Tibial artery (tissue), 4 donors: ENCODE measurements around the gene LDLR.
"Not testable (repeated sequence)": the region's sequence is repeated elsewhere in the genome, so short reads cannot be mapped to it uniquely, and the experiment has no call there.

Source experiments
- DNase-seq, 2 donors: peaks; one replicate each; pipeline ENCODE4 v3.0.0-alpha.2; 2019
- H3K27ac ChIP-seq, 2 donors: fragments of 200-600 bp; sonication (generic) in 1 of 2; 1 replicate in 1 of 2; 2 replicates in 1 of 2; pipeline ENCODE4 v1.5.1; 2018 to 2019; ENCODE audit warnings: mild to moderate bottlenecking in 1 of 2
- H3K27me3 ChIP-seq, 2 donors: fragments of 200-600 bp; sonication (generic) in 1 of 2; one replicate each; pipeline versions ENCODE4 v1.5.1 to v1.6.0; 2016 to 2019
- H3K36me3 ChIP-seq, 3 donors: fragments of 200-600 bp; sonication (generic) in 2 of 3; one replicate each; pipeline ENCODE4 v1.5.1; 2016 to 2019; ENCODE audit warnings: mild to moderate bottlenecking in 2 of 3
- H3K4me1 ChIP-seq, 4 donors: fragments of 200-600 bp; sonication (generic) in 2 of 4; 1 replicate in 3 of 4; 2 replicates in 1 of 4; pipeline ENCODE4 v1.5.1; 2016 to 2019
- H3K4me3 ChIP-seq, 2 donors: fragments of 200-600 bp; sonication (generic) in 1 of 2; 1 replicate in 1 of 2; 2 replicates in 1 of 2; pipeline ENCODE4 v1.5.1; 2018 to 2019; ENCODE audit warnings: mild to moderate bottlenecking in 2 of 2
- H3K9me3 ChIP-seq, 3 donors: fragments of 200-600 bp; sonication (generic) in 1 of 3; one replicate each; pipeline ENCODE4 v1.5.1; 2016 to 2019
- CTCF ChIP-seq, 2 experiments: fragments of 200-600 bp in 1 of 2; fragments of 450-650 bp in 1 of 2; IDR thresholded peaks; one replicate each; pipeline ENCODE4 v1.5.1; 2017 to 2019; ENCODE audit warnings: antibody characterized with exemption in 2 of 2, mild to moderate bottlenecking in 1 of 2, moderate library complexity in 1 of 2
- intact Hi-C: fragments of 100-400 bp; cut with DNase I; formaldehyde crosslinking; loops from one replicate; pipeline ENCODE4 v1.15.0; 2023; ENCODE audit warnings: low total_unique reads

The LDLR gene

GRCh38 chr19:11073568-11073967 is 15.7 kb upstream of the LDLR start:
- Histone ChIP-seq H3K4me3 (no peak overlapping the region), H3K9me3 (no peaks in the 10 kb centered on the region), H3K4me1 (no peaks in the 10 kb centered on the region), H3K27ac (no peak overlapping the region), H3K36me3 (no peaks in the 10 kb centered on the region), H3K27me3 (no peaks in the 10 kb centered on the region)
- no peak for DNase-seq
- intact Hi-C loops: no loop called here
- no peak for TF ChIP-seq CTCF (IDR thresholded peaks at IDR 0.05)

- intact Hi-C loops: loop anchor here (5.0 kb wide), 1 partner anchor 34 kb away; no protein-coding TSS in a partner anchor
- H3K27ac ChIP-seq, H3K4me3 ChIP-seq, H3K27me3 ChIP-seq, H3K36me3 ChIP-seq, H3K4me1 ChIP-seq, DNase-seq, H3K9me3 ChIP-seq: not testable (repeated sequence)
Measured at GRCh38 chr19:11076792-11077191, 12.5 kb upstream of the LDLR start.

GRCh38 chr19:11078893-11079292 is 10.4 kb upstream of the LDLR start:
- H3K27ac ChIP-seq: no peak overlapping the region
- no peaks in the 10 kb centered on the region for H3K27me3 ChIP-seq
- no peaks in the 10 kb centered on the region for H3K9me3 ChIP-seq
- DNase-seq: no peak
- no peaks in the 10 kb centered on the region for H3K36me3 ChIP-seq
- intact Hi-C loops: loop anchor here (5.0 kb wide), 1 partner anchor 37 kb away; no protein-coding TSS in a partner anchor
- TF ChIP-seq CTCF (IDR thresholded peaks at IDR 0.05): no peak
- peaks cover 0 to 15% (median 4%) of the 10 kb centered on the region in 4 donors for H3K4me1 ChIP-seq
- no peak overlapping the region for H3K4me3 ChIP-seq

- no peaks in the 10 kb centered on the region for H3K9me3 ChIP-seq
- H3K4me1 ChIP-seq: peaks cover 0 to 26% (median 14%) of the 10 kb centered on the region in 4 donors
- H3K36me3 ChIP-seq: no peaks in the 10 kb centered on the region
- H3K27me3 ChIP-seq: no peaks in the 10 kb centered on the region
- H3K27ac ChIP-seq: no peak overlapping the region
- no peak for TF ChIP-seq CTCF (IDR thresholded peaks at IDR 0.05)
- no peak overlapping the region for H3K4me3 ChIP-seq
- intact Hi-C loops: loop anchor here (5.0 kb wide), 1 partner anchor 38 kb away; no protein-coding TSS in a partner anchor
- no peak for DNase-seq
Measured at GRCh38 chr19:11079999-11080398, 9.3 kb upstream of the LDLR start.

- H3K4me3 ChIP-seq: no peak overlapping the region
- H3K4me1 ChIP-seq: peaks cover 0 to 79% (median 63%) of the 10 kb centered on the region in 4 donors
Measured at GRCh38 chr19:11087870-11088505, 1.3 kb upstream of the LDLR start.

More at GRCh38 chr19:11087870-11088505, 1.3 kb upstream of the LDLR start:
- H3K27ac ChIP-seq: peak overlapping the region; percentile 95 to 99
- H3K9me3 ChIP-seq: no peaks in the 10 kb centered on the region
- H3K27me3 ChIP-seq: no peaks in the 10 kb centered on the region
- intact Hi-C loops: loop anchor here (5.0 kb wide), 1 partner anchor 114 kb away; no protein-coding TSS in a partner anchor
- H3K36me3 ChIP-seq: no peaks in the 10 kb centered on the region
- DNase-seq: no peak
- no peak for TF ChIP-seq CTCF (IDR thresholded peaks at IDR 0.05)
